Gastroesophageal sphincter (tissue), 4 donors: ENCODE results near the gene BCL2A1. TPM values are rescaled to one million over a fixed set of nuclear protein-coding genes. Genes with fewer than 3 reads are reported as not detected.

Experiments
- ATAC-seq: fragments of 150-250 bp; one replicate; pipeline ENCODE4 v1.9.1; 2016; ENCODE audit warnings: mild to moderate bottlenecking, moderate library complexity
- H3K27ac ChIP-seq, 4 donors: fragments of 200-600 bp; sonication (generic) in 3 of 4; 1 replicate in 3 of 4; 2 replicates in 1 of 4; pipeline ENCODE4 v1.5.1; 2016 to 2019
- H3K27me3 ChIP-seq: fragments of 200-600 bp; sonication (generic); one replicate; pipeline ENCODE4 v1.5.1; 2019
- H3K36me3 ChIP-seq, 2 donors: fragments of 200-600 bp; sonication (generic); one replicate each; pipeline ENCODE4 v1.5.1; 2019; ENCODE audit warnings: control low read depth in 1 of 2
- H3K4me1 ChIP-seq, 3 donors: fragments of 200-600 bp; sonication (generic); 1 replicate in 2 of 3; 2 replicates in 1 of 3; pipeline ENCODE4 v1.5.1; 2016 to 2019; ENCODE audit warnings: control low read depth in 2 of 3
- H3K4me3 ChIP-seq, 2 donors: fragments of 200-600 bp; sonication (generic); one replicate each; pipeline ENCODE4 v1.5.1; 2019; ENCODE audit warnings: mild to moderate bottlenecking in 1 of 2, moderate library complexity in 1 of 2
- H3K9me3 ChIP-seq, 3 donors: fragments of 200-600 bp; sonication (generic); one replicate each; pipeline ENCODE4 v1.5.1; 2017 to 2019; ENCODE audit warnings: control low read depth in 2 of 3
- CTCF ChIP-seq, 4 experiments: fragments of 200-600 bp in 2 of 4; fragments of 450-650 bp in 2 of 4; sonication (generic) in 1 of 4; IDR thresholded peaks; one replicate each; pipeline ENCODE4 v1.5.1; 2017 to 2019; ENCODE audit warnings: antibody characterized with exemption in 4 of 4, mild to moderate bottlenecking in 2 of 4, moderate library complexity in 2 of 4
- EP300 ChIP-seq: sonication (generic); formaldehyde crosslinking; IDR thresholded peaks from one replicate; pipeline ENCODE4 v1.6.1; 2017; ENCODE audit warnings: antibody characterized with exemption, mild to moderate bottlenecking
- POLR2A ChIP-seq, 2 donors: fragments of 450-650 bp; IDR thresholded peaks; one replicate each; pipeline ENCODE4 v1.6.1; 2017; ENCODE audit warnings: antibody characterized with exemption in 2 of 2, mild to moderate bottlenecking in 2 of 2, moderate library complexity in 1 of 2
- POLR2AphosphoS5 ChIP-seq: sonication (generic); formaldehyde crosslinking; IDR thresholded peaks from one replicate; pipeline ENCODE4 v1.6.1; 2017; ENCODE audit warnings: antibody characterized with exemption
- total RNA-seq, 4 donors: library from RNA; depleted of rRNA; stranded (reverse); fragments of >200 nt; gene quantifications; one replicate each; pipeline ENCODE4 v1.1.0, GENCODE V29; 2016

The BCL2A1 gene
- total RNA-seq, 4 donors from 2014 or later = 0.62 to 13.3 TPM; not detected in 2

- H3K9me3 ChIP-seq = peaks cover 0 to 57% (median 0%) of the 10 kb centered on the region in 3 donors
- H3K4me3 ChIP-seq = no peak overlapping the region
- no peaks in the 10 kb centered on the region for H3K27me3 ChIP-seq
- ATAC-seq = no peak
- no peaks in the 10 kb centered on the region for H3K4me1 ChIP-seq
- H3K36me3 ChIP-seq = peaks cover 0 to 13% of the 10 kb centered on the region in 2 donors
- H3K27ac ChIP-seq = no peak overlapping the region
- TF ChIP-seq POLR2AphosphoS5 (no peak), CTCF (IDR thresholded peaks at IDR 0.05) (no peak), POLR2A (IDR thresholded peaks at IDR 0.05) (no peak), EP300 (no peak)
Measured at GRCh38 chr15:79914728-79915127, 56.3 kb downstream of the BCL2A1 start.

Other genes with a start within 250 kb of the BCL2A1 start
- 10 to 100 TPM in 2 of 4 donors, 1 to 10 TPM in 2; 7.9 to 12.8 (median 11.0) TPM for gene MTHFS, start 74.2 kb downstream of the BCL2A1 start, total RNA-seq
- 100 to 1,000 TPM in 3 of 4 donors, 10 to 100 TPM in 1; 95.6 to 137 (median 131) TPM for gene ZFAND6, start 88.5 kb upstream of the BCL2A1 start, total RNA-seq
- 10 to 100 TPM in 2 of 4 donors, 1 to 10 TPM in 2; 7.9 to 26.0 (median 10.1) TPM for gene FAH, start 181.8 kb upstream of the BCL2A1 start, total RNA-seq